Esophagus squamous epithelium (tissue), 5 donors: Measurements from ENCODE around the gene ERI2. TPM values are rescaled to one million over a fixed set of nuclear protein-coding genes. Genes with fewer than 3 reads are reported as not detected.

Source experiments
- DNase-seq: peaks from one replicate; lab custom pipeline; 2025; lab: John Stamatoyannopoulos, UW
- H3K27ac ChIP-seq, 4 donors: fragments of 200-600 bp; sonication (generic); one replicate each; pipeline ENCODE4 v1.5.1; 2016 to 2019; ENCODE audit warnings: mild to moderate bottlenecking in 1 of 4
- H3K27me3 ChIP-seq, 4 donors: fragments of 200-600 bp; sonication (generic); 1 replicate in 3 of 4; 2 replicates in 1 of 4; pipeline versions ENCODE4 v1.5.1 to v1.6.0; 2017 to 2021; ENCODE audit warnings: antibody characterized with exemption in 1 of 4
- H3K36me3 ChIP-seq, 3 donors: fragments of 200-600 bp; sonication (generic); one replicate each; pipeline ENCODE4 v1.5.1; 2016 to 2019
- H3K4me1 ChIP-seq, 3 donors: fragments of 200-600 bp; sonication (generic); one replicate each; pipeline ENCODE4 v1.5.1; 2017 to 2019
- H3K4me3 ChIP-seq, 4 donors: fragments of 200-600 bp; sonication (generic); 1 replicate in 3 of 4; 2 replicates in 1 of 4; pipeline ENCODE4 v1.5.1; 2016 to 2019; ENCODE audit warnings: mild to moderate bottlenecking in 2 of 4, moderate library complexity in 1 of 4
- H3K9me3 ChIP-seq, 3 donors: fragments of 200-600 bp; sonication (generic); one replicate each; pipeline ENCODE4 v1.5.1; 2016 to 2019
- POLR2A ChIP-seq, 4 donors: fragments of 450-650 bp; IDR thresholded peaks; one replicate each; pipeline ENCODE4 v1.6.1; 2017; ENCODE audit warnings: antibody characterized with exemption in 4 of 4, mild to moderate bottlenecking in 4 of 4, moderate library complexity in 3 of 4
- WGBS, 2 donors: methylation state at CpG; one replicate each; pipeline ENCODE4 v1.1.5; 2018; 5-methylcytosine and 5-hydroxymethylcytosine counted together
- intact Hi-C: fragments of 100-400 bp; cut with DNase I; formaldehyde crosslinking; loops from one replicate; pipeline ENCODE4 v1.15.0; 2022
- small RNA-seq, 4 donors: library from RNA; depleted of rRNA; stranded (forward); fragments of <200 nt; gene quantifications; one replicate each; pipeline ENCODE3, GENCODE V24; 2016
- total RNA-seq, 4 donors: library from RNA; depleted of rRNA; stranded (reverse); fragments of >200 nt; gene quantifications; one replicate each; pipeline ENCODE4 v1.1.0, GENCODE V29; 2016
- TF ChIP-seq, protein P1 (sequence below), 6 experiments: fragments of 450-650 bp in 4 of 6; fragments of 200-600 bp in 2 of 6; sonication (generic) in 2 of 6; IDR thresholded peaks; one replicate each; pipeline ENCODE4 v1.5.1; 2016 to 2019; ENCODE audit warnings: antibody characterized with exemption in 6 of 6, mild to moderate bottlenecking in 4 of 6, moderate library complexity in 4 of 6
- donor health status: DM: yes; HTN: yes; CAD: no.

The ERI2 gene
- total RNA-seq, 4 donors from 2014 or later: 12.5 to 20.0 (median 19.0) TPM

DNA sequence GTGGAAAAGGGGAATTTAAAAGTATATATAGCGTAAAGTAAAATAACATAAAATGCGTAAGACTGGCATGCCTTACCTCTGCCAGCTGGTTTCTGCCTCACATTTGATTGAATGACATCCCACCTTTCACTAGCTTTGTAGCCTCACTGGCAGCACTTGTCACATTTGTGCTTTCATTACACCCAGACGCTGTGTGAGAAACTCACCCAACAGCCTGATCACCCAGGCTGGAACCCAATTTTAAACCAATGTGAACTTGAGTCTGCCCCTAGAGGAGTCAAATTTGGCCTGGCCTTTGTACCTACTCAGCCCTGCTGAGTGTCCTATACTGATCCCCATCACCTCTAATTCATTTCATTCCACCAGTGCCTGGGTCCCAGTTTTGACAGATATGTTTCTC lies 59.8 kb downstream of the ERI2 start:
- no peak overlapping the region for H3K4me3 ChIP-seq
- no peak for DNase-seq
- H3K4me1 ChIP-seq: peaks cover 0 to 5% (median 0%) of the 10 kb centered on the region in 3 donors
- no peak for TF ChIP-seq POLR2A (IDR thresholded peaks at IDR 0.05)
- TF ChIP-seq, protein P1, sequence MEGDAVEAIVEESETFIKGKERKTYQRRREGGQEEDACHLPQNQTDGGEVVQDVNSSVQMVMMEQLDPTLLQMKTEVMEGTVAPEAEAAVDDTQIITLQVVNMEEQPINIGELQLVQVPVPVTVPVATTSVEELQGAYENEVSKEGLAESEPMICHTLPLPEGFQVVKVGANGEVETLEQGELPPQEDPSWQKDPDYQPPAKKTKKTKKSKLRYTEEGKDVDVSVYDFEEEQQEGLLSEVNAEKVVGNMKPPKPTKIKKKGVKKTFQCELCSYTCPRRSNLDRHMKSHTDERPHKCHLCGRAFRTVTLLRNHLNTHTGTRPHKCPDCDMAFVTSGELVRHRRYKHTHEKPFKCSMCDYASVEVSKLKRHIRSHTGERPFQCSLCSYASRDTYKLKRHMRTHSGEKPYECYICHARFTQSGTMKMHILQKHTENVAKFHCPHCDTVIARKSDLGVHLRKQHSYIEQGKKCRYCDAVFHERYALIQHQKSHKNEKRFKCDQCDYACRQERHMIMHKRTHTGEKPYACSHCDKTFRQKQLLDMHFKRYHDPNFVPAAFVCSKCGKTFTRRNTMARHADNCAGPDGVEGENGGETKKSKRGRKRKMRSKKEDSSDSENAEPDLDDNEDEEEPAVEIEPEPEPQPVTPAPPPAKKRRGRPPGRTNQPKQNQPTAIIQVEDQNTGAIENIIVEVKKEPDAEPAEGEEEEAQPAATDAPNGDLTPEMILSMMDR (IDR thresholded peaks at IDR 0.05): no peak
- H3K27me3 ChIP-seq: no peaks in the 10 kb centered on the region
- intact Hi-C loops: no loop called here
- WGBS, 2 donors: 91 to 98% methylated on average over 3 of the region's 3 CpGs
- H3K27ac ChIP-seq: peak overlapping the region in 1 of 4 donors; percentile 15
- H3K9me3 ChIP-seq: peaks cover 0 to 11% (median 0%) of the 10 kb centered on the region in 3 donors
- no peaks in the 10 kb centered on the region for H3K36me3 ChIP-seq

Small RNAs within 50 kb of the gene (small RNA-seq; reads per million reads assigned to genes)
- gene RF00618: 0 reads per million in 4 donors
- 0 reads per million in 4 donors for gene RNU6-944P

Other genes with a start within 250 kb of the ERI2 start
- not detected for gene ACSM2B, start 230.1 kb downstream of the ERI2 start, total RNA-seq
- gene ACSM1, start 108.8 kb downstream of the ERI2 start, total RNA-seq: 1 to 10 TPM in 1 of 4 donors, under 1 TPM in 2, not detected in 1; 0.13 to 1.3 (median 0.76) TPM
- 10 to 100 TPM; 26.5 to 58.0 (median 44.1) TPM for gene THUMPD1, start 64.7 kb downstream of the ERI2 start, total RNA-seq
- gene ACSM3, start 42.5 kb downstream of the ERI2 start, total RNA-seq: 1 to 10 TPM in 3 of 4 donors, under 1 TPM in 1; 0.57 to 8.6 (median 3.8) TPM
- 1 to 10 TPM in 3 of 4 donors, under 1 TPM in 1; 0.49 to 3.2 (median 2.7) TPM for gene REXO5, start 55 bp upstream of the ERI2 start, total RNA-seq
- gene DCUN1D3, start 93.9 kb upstream of the ERI2 start, total RNA-seq: 10 to 100 TPM; 14.5 to 37.2 (median 19.4) TPM
- gene LYRM1, start 94.3 kb upstream of the ERI2 start, total RNA-seq: 10 to 100 TPM; 21.9 to 37.9 (median 34.3) TPM